ENCODE data around the gene AGPAT4.

Gene AGPAT4

GRCh38 chr6:161141173-161141572 is 132.7 kb downstream of the AGPAT4 start:
- in situ Hi-C loops (cut with MboI; ENCODE audit: low sequenced_read_pairs), result no loop called here

- in situ Hi-C loops (cut with MboI; ENCODE audit: low sequenced_read_pairs), result no loop called here
Observed at GRCh38 chr6:161140554-161140875, 133.3 kb downstream of the AGPAT4 start.

GRCh38 chr6:161139766-161140553 is 133.9 kb downstream of the AGPAT4 start:
- in situ Hi-C loops (cut with MboI; ENCODE audit: low sequenced_read_pairs), result no loop called here

GRCh38 chr6:161139304-161139765 is 134.5 kb downstream of the AGPAT4 start:
- in situ Hi-C loops (cut with MboI; ENCODE audit: low sequenced_read_pairs), result no loop called here

GRCh38 chr6:161138543-161139303 is 135.1 kb downstream of the AGPAT4 start:
- in situ Hi-C loops (cut with MboI; ENCODE audit: low sequenced_read_pairs), result no loop called here

GRCh38 chr6:161137839-161138542 is 135.9 kb downstream of the AGPAT4 start:
- in situ Hi-C loops (cut with MboI; ENCODE audit: low sequenced_read_pairs), result no loop called here

- in situ Hi-C loops (cut with MboI; ENCODE audit: low sequenced_read_pairs), result no loop called here
Observed at GRCh38 chr6:161137320-161137719, 136.5 kb downstream of the AGPAT4 start.

- in situ Hi-C loops (cut with MboI; ENCODE audit: low sequenced_read_pairs), result no loop called here
Observed at GRCh38 chr6:161136655-161137054, 137.2 kb downstream of the AGPAT4 start.

- in situ Hi-C loops (cut with MboI; ENCODE audit: low sequenced_read_pairs), result no loop called here
Observed at GRCh38 chr6:161135695-161136591, 137.9 kb downstream of the AGPAT4 start.

GRCh38 chr6:161134550-161135298 is 139.1 kb downstream of the AGPAT4 start:
- in situ Hi-C loops (cut with MboI; ENCODE audit: low sequenced_read_pairs), result no loop called here

- in situ Hi-C loops (cut with MboI; ENCODE audit: low sequenced_read_pairs), result no loop called here
Observed at GRCh38 chr6:161133963-161134362, 139.9 kb downstream of the AGPAT4 start.

- in situ Hi-C loops (cut with MboI; ENCODE audit: low sequenced_read_pairs), result no loop called here
Observed at GRCh38 chr6:161132384-161132783, 141.5 kb downstream of the AGPAT4 start.

GRCh38 chr6:161130967-161131766 is 142.7 kb downstream of the AGPAT4 start:
- in situ Hi-C loops (cut with MboI; ENCODE audit: low sequenced_read_pairs), result no loop called here

- in situ Hi-C loops (cut with MboI; ENCODE audit: low sequenced_read_pairs), result no loop called here
Observed at GRCh38 chr6:161130541-161130940, 143.3 kb downstream of the AGPAT4 start.

- in situ Hi-C loops (cut with MboI; ENCODE audit: low sequenced_read_pairs), result no loop called here
Observed at GRCh38 chr6:161128680-161129196, 145.1 kb downstream of the AGPAT4 start.

GRCh38 chr6:161128230-161128629 is 145.6 kb downstream of the AGPAT4 start:
- in situ Hi-C loops (cut with MboI; ENCODE audit: low sequenced_read_pairs), result no loop called here

- in situ Hi-C loops (cut with MboI; ENCODE audit: low sequenced_read_pairs), result no loop called here
Observed at GRCh38 chr6:161127071-161127740, 146.7 kb downstream of the AGPAT4 start.

- in situ Hi-C loops (cut with MboI; ENCODE audit: low sequenced_read_pairs), result no loop called here
Observed at GRCh38 chr6:161125591-161125990, 148.3 kb downstream of the AGPAT4 start.
